Stimulated activated CD8-positive, alpha-beta memory T cell treated with anti-CD3 and anti-CD28 coated beads, Interleukin-12 subunit alpha, Interleukin-12 subunit beta, amount 100 ng/mL, for 24 hours (primary cell): ENCODE measurements around the gene STAB2.

Experiments used
- DNase-seq: peaks from one replicate; pipeline ENCODE4 v3.0.0-alpha.2; 2020; ENCODE audit errors: extremely low read depth

STAB2 gene

GRCh38 chr12:103743788-103744187 is 156.7 kb downstream of the STAB2 start:
- no peak for DNase-seq

GRCh38 chr12:103745962-103746361 is 158.9 kb downstream of the STAB2 start:
- DNase-seq = no peak

GRCh38 chr12:103748002-103748401 is 160.9 kb downstream of the STAB2 start:
- no peak for DNase-seq

- no peak for DNase-seq
Measured at GRCh38 chr12:103748875-103749274, 161.8 kb downstream of the STAB2 start.

GRCh38 chr12:103751171-103751570 is 164.1 kb downstream of the STAB2 start:
- no peak for DNase-seq

GRCh38 chr12:103751600-103751999 is 164.5 kb downstream of the STAB2 start:
- no peak for DNase-seq

- no peak for DNase-seq
Measured at GRCh38 chr12:103755425-103755824, 168.4 kb downstream of the STAB2 start.

- no peak for DNase-seq
Measured at GRCh38 chr12:103756443-103756842, 169.4 kb downstream of the STAB2 start.

GRCh38 chr12:103757248-103757647 is 170.2 kb downstream of the STAB2 start:
- DNase-seq = no peak

GRCh38 chr12:103758310-103759089 is 171.4 kb downstream of the STAB2 start:
- no peak for DNase-seq

- DNase-seq = no peak
Measured at GRCh38 chr12:103762473-103762872, 175.4 kb downstream of the STAB2 start.

GRCh38 chr12:103765322-103765721 is 178.2 kb downstream of the STAB2 start:
- no peak for DNase-seq

- DNase-seq = no peak
Measured at GRCh38 chr12:103766028-103766427, 179.0 kb downstream of the STAB2 start.

GRCh38 chr12:103768467-103769123 is 181.5 kb downstream of the STAB2 start:
- no peak for DNase-seq

GRCh38 chr12:103769240-103769945 is 182.3 kb downstream of the STAB2 start:
- no peak for DNase-seq

GRCh38 chr12:103771466-103771865 is 184.4 kb downstream of the STAB2 start:
- DNase-seq = no peak

GRCh38 chr12:103772367-103773108 is 185.5 kb downstream of the STAB2 start:
- DNase-seq = no peak

- DNase-seq = no peak
Measured at GRCh38 chr12:103773109-103773910, 186.2 kb downstream of the STAB2 start.

- no peak for DNase-seq
Measured at GRCh38 chr12:103774977-103775560, 188.0 kb downstream of the STAB2 start.

GRCh38 chr12:103778781-103779180 is 191.7 kb downstream of the STAB2 start:
- no peak for DNase-seq
